OCI-LY7 (cell line): Measurements from ENCODE around the gene ROBO3.

Experiments used
- CTCF ChIP-seq: fragments of 200-600 bp; sonication (generic); conservative IDR thresholded peaks from 2 replicates; pipeline ENCODE4 v1.5.1; 2014; ENCODE audit warnings: mild to moderate bottlenecking, antibody characterized with exemption, low read length, moderate library complexity, mixed read lengths
- EZH2phosphoT487 ChIP-seq: fragments of 200-600 bp; sonication (generic); IDR thresholded peaks from 2 replicates; pipeline ENCODE4 v1.6.1; 2018; ENCODE audit warnings: low read depth, borderline replicate concordance, mild to moderate bottlenecking, mixed run types, antibody characterized with exemption, low read length, moderate library complexity, mixed read lengths

GRCh38 chr11:124839128-124839971 lies 25.9 kb upstream of the ROBO3 start:
- TF ChIP-seq CTCF (no peak), EZH2phosphoT487 (no peak)
